A549 (cell line): ENCODE measurements around the gene WNT6.

Source experiments
- CEBPB ChIP-seq, 2 experiments: fragments of >200 bp in 1 of 2; sonication (Bioruptor Twin) in 1 of 2; formaldehyde crosslinking in 1 of 2; IDR thresholded peaks; 2 replicates each; pipeline ENCODE4 v1.6.1; 2012 to 2016
- FOSL2 ChIP-seq, 2 experiments: fragments of 450-650 bp in 1 of 2; fragments of >200 bp in 1 of 2; sonication (Bioruptor Twin) in 1 of 2; formaldehyde crosslinking; IDR thresholded peaks; 2 replicates each; pipeline versions ENCODE4 v1.5.0 to v1.6.1; 2016 to 2020; ENCODE audit warnings: mild to moderate bottlenecking in 1 of 2, moderate library complexity in 1 of 2
- HDAC2 ChIP-seq: fragments of 200-600 bp; sonication (generic); IDR thresholded peaks from 2 replicates; pipeline ENCODE4 v1.6.1; 2016
- HOXA7 ChIP-seq: fragments of 250-450 bp; sonication (Bioruptor Pico); IDR thresholded peaks from 2 replicates; pipeline ENCODE4 v1.5.0; 2020; ENCODE audit warnings: mild to moderate bottlenecking, moderate library complexity
- MAFK ChIP-seq: fragments of 450-650 bp; IDR thresholded peaks from 2 replicates; pipeline ENCODE4 v1.6.1; 2014; ENCODE audit not compliant: partially characterized antibody
- MAX ChIP-seq: IDR thresholded peaks from 2 replicates; pipeline ENCODE4 v1.6.1; 2012
- MAZ ChIP-seq: fragments of 150-350 bp; IDR thresholded peaks from 2 replicates; pipeline ENCODE4 v1.6.1; 2014; ENCODE audit warnings: antibody characterized with exemption, low read depth, low read length, borderline replicate concordance
- POLR2A ChIP-seq: IDR thresholded peaks from 2 replicates; pipeline ENCODE4 v1.6.1; 2012; ENCODE audit warnings: mild to moderate bottlenecking, low read length
- POLR2AphosphoS2 ChIP-seq: conservative IDR thresholded peaks from 2 replicates; pipeline ENCODE4 v1.6.1; 2012; ENCODE audit warnings: low read length, improper control_type of control experiment, inconsistent platforms
- RAD21 ChIP-seq, 2 experiments: fragments of >200 bp in 1 of 2; sonication (Bioruptor Twin) in 1 of 2; formaldehyde crosslinking in 1 of 2; IDR thresholded peaks in 1 of 2; conservative IDR thresholded peaks in 1 of 2; 2 replicates in 1 of 2; 3 replicates in 1 of 2; pipeline ENCODE4 v1.6.1; 2012 to 2018; ENCODE audit warnings: inconsistent platforms in 1 of 2
- RFX5 ChIP-seq: fragments of 450-650 bp; IDR thresholded peaks from 2 replicates; pipeline ENCODE4 v1.7.1; 2014; ENCODE audit warnings: antibody characterized with exemption, mild to moderate bottlenecking, moderate library complexity
- RNF2 ChIP-seq: fragments of 200-600 bp; sonication (generic); IDR thresholded peaks from 2 replicates; pipeline ENCODE4 v1.6.1; 2016; ENCODE audit warnings: low read depth, mild to moderate bottlenecking, antibody characterized with exemption, moderate library complexity, borderline replicate concordance
- TF ChIP-seq, protein P1 (sequence below): fragments of >200 bp; sonication (Bioruptor Twin); formaldehyde crosslinking; IDR thresholded peaks from 3 replicates; pipeline ENCODE4 v1.5.1; 2016
- TF ChIP-seq, protein P2 (sequence below): fragments of 200-600 bp; sonication (generic); IDR thresholded peaks from 2 replicates; pipeline ENCODE4 v1.6.1; 2016; ENCODE audit warnings: antibody characterized with exemption, mild to moderate bottlenecking, moderate library complexity

- TF ChIP-seq POLR2A, result no peak
- no peak for TF ChIP-seq HDAC2
- TF ChIP-seq, protein P1, sequence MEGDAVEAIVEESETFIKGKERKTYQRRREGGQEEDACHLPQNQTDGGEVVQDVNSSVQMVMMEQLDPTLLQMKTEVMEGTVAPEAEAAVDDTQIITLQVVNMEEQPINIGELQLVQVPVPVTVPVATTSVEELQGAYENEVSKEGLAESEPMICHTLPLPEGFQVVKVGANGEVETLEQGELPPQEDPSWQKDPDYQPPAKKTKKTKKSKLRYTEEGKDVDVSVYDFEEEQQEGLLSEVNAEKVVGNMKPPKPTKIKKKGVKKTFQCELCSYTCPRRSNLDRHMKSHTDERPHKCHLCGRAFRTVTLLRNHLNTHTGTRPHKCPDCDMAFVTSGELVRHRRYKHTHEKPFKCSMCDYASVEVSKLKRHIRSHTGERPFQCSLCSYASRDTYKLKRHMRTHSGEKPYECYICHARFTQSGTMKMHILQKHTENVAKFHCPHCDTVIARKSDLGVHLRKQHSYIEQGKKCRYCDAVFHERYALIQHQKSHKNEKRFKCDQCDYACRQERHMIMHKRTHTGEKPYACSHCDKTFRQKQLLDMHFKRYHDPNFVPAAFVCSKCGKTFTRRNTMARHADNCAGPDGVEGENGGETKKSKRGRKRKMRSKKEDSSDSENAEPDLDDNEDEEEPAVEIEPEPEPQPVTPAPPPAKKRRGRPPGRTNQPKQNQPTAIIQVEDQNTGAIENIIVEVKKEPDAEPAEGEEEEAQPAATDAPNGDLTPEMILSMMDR, result no peak
- TF ChIP-seq RAD21 (conservative IDR thresholded peaks at IDR 0.05 in 1 of 2, IDR thresholded peaks at IDR 0.05 in 1 of 2), result no peak
- TF ChIP-seq, protein P2, sequence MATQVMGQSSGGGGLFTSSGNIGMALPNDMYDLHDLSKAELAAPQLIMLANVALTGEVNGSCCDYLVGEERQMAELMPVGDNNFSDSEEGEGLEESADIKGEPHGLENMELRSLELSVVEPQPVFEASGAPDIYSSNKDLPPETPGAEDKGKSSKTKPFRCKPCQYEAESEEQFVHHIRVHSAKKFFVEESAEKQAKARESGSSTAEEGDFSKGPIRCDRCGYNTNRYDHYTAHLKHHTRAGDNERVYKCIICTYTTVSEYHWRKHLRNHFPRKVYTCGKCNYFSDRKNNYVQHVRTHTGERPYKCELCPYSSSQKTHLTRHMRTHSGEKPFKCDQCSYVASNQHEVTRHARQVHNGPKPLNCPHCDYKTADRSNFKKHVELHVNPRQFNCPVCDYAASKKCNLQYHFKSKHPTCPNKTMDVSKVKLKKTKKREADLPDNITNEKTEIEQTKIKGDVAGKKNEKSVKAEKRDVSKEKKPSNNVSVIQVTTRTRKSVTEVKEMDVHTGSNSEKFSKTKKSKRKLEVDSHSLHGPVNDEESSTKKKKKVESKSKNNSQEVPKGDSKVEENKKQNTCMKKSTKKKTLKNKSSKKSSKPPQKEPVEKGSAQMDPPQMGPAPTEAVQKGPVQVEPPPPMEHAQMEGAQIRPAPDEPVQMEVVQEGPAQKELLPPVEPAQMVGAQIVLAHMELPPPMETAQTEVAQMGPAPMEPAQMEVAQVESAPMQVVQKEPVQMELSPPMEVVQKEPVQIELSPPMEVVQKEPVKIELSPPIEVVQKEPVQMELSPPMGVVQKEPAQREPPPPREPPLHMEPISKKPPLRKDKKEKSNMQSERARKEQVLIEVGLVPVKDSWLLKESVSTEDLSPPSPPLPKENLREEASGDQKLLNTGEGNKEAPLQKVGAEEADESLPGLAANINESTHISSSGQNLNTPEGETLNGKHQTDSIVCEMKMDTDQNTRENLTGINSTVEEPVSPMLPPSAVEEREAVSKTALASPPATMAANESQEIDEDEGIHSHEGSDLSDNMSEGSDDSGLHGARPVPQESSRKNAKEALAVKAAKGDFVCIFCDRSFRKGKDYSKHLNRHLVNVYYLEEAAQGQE, result no peak
- TF ChIP-seq HOXA7 (CRISPR knock-in tag), result no peak
- TF ChIP-seq MAFK, result no peak
- TF ChIP-seq MAX, result no peak
- TF ChIP-seq RFX5, result no peak
- TF ChIP-seq MAZ, result no peak
- TF ChIP-seq CEBPB (IDR thresholded peaks at IDR 0.05), result no peak
- no peak for TF ChIP-seq POLR2AphosphoS2
- TF ChIP-seq FOSL2 (IDR thresholded peaks at IDR 0.05), result no peak
- TF ChIP-seq FOSL2 (CRISPR knock-in tag; IDR thresholded peaks at IDR 0.05), result no peak
- TF ChIP-seq RNF2, result no peak
These were observed 17.7 kb downstream of the WNT6 start for GRCh38 chr2:218877331-218877730.
